ENCODE results near the gene ACSM2B.

GRCh38 chr16:20621406-20621805 is 45.2 kb upstream of the ACSM2B start:
- TF ChIP-seq OSR1 (CRISPR knock-in tag; IDR thresholded peaks at IDR 0.05): no peak
- no peak for TF ChIP-seq CSRNP3 (CRISPR knock-in tag; IDR thresholded peaks at IDR 0.05)
- TF ChIP-seq ISL1 (CRISPR knock-in tag; IDR thresholded peaks at IDR 0.05): no peak
- TF ChIP-seq PATZ1 (CRISPR knock-in tag; IDR thresholded peaks at IDR 0.05; ENCODE audit: borderline replicate concordance): no peak
- no peak for TF ChIP-seq GLIS3 (CRISPR knock-in tag; IDR thresholded peaks at IDR 0.05)
- no peak for TF ChIP-seq ZNF8 (CRISPR knock-in tag; IDR thresholded peaks at IDR 0.05)

All from SK-N-SH treated with all-trans-retinoic acid at 6 μM for 48 hours (cell line).